Transverse colon (tissue), 4 donors: ENCODE measurements around the gene SNRNP27. TPM values are rescaled to one million over a fixed set of nuclear protein-coding genes. Genes with fewer than 3 reads are reported as not detected.

ENCODE experiments used
- DNase-seq: peaks from one replicate; pipeline ENCODE4 v3.0.0-alpha.2; 2019
- H3K27ac ChIP-seq, 4 donors: fragments of 200-600 bp; sonication (generic); 2 replicates each; pipeline ENCODE4 v1.5.1; 2016 to 2018; ENCODE audit warnings: inconsistent platforms in 4 of 4
- H3K27me3 ChIP-seq: fragments of 200-600 bp; sonication (generic); 2 replicates; pipeline ENCODE4 v1.5.1; 2017; ENCODE audit warnings: inconsistent platforms
- H3K36me3 ChIP-seq, 4 donors: fragments of 200-600 bp; sonication (generic); 2 replicates each; pipeline ENCODE4 v1.5.1; 2017 to 2019; ENCODE audit warnings: inconsistent platforms in 4 of 4
- H3K4me1 ChIP-seq, 4 donors: fragments of 200-600 bp; sonication (generic); 2 replicates each; pipeline ENCODE4 v1.5.1; 2017 to 2020; ENCODE audit warnings: inconsistent platforms in 4 of 4
- H3K4me3 ChIP-seq, 4 donors: fragments of 200-600 bp; sonication (generic); 1 replicate in 1 of 4; 2 replicates in 3 of 4; pipeline versions ENCODE4 v1.5.1 to v1.6.1; 2017 to 2019; ENCODE audit warnings: inconsistent platforms in 4 of 4
- H3K9me3 ChIP-seq, 2 donors: fragments of 200-600 bp; sonication (generic); 2 replicates each; pipeline ENCODE4 v1.5.1; 2017 to 2019; ENCODE audit warnings: inconsistent platforms in 2 of 2
- EP300 ChIP-seq: sonication (generic); formaldehyde crosslinking; IDR thresholded peaks from one replicate; pipeline ENCODE4 v1.6.1; 2017; ENCODE audit warnings: antibody characterized with exemption, low read depth
- POLR2A ChIP-seq: fragments of 450-650 bp; IDR thresholded peaks from one replicate; pipeline ENCODE4 v1.6.1; 2016; ENCODE audit warnings: antibody characterized with exemption, mild to moderate bottlenecking, moderate library complexity
- POLR2AphosphoS5 ChIP-seq, 3 donors: sonication (generic); formaldehyde crosslinking; IDR thresholded peaks; one replicate each; pipeline ENCODE4 v1.6.1; 2016; ENCODE audit warnings: antibody characterized with exemption in 3 of 3
- WGBS, 2 donors: methylation state at CpG; one replicate each; pipeline ENCODE4 v1.1.5; 2018; ENCODE audit warnings: low coverage in 1 of 2; 5-methylcytosine and 5-hydroxymethylcytosine counted together
- in situ Hi-C, 4 donors: fragments of 200-750 bp; cut with MboI; loops; one replicate each; pipeline versions ENCODE4 v1.15.0 to v1.15.1; 2017; ENCODE audit warnings: low sequenced_read_pairs in 3 of 4, low pct_ligation_motif_present in 1 of 4, low pct_unique_long_range_greater_than_20kb in 1 of 4
- intact Hi-C: fragments of 100-400 bp; cut with DNase I; formaldehyde crosslinking; loops from one replicate; pipeline ENCODE4 v1.15.1; 2023; ENCODE audit warnings: low total_unique reads
- total RNA-seq, 4 donors: library from RNA; depleted of rRNA; stranded (reverse); fragments of >200 nt; gene quantifications; one replicate each; pipeline ENCODE4 v1.1.0, GENCODE V29; 2016
- TF ChIP-seq, protein P1 (sequence below), 5 experiments: fragments of 200-600 bp in 3 of 5; fragments of 450-650 bp in 2 of 5; sonication (generic) in 3 of 5; IDR thresholded peaks; 1 replicate in 2 of 5; 2 replicates in 3 of 5; pipeline ENCODE4 v1.5.1; 2016 to 2017; ENCODE audit warnings: antibody characterized with exemption in 5 of 5, inconsistent platforms in 3 of 5, mild to moderate bottlenecking in 2 of 5, moderate library complexity in 1 of 5

Gene SNRNP27, protein sequence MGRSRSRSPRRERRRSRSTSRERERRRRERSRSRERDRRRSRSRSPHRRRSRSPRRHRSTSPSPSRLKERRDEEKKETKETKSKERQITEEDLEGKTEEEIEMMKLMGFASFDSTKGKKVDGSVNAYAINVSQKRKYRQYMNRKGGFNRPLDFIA
- total RNA-seq, result 10 to 100 TPM in 3 of 4 donors, 1 to 10 TPM in 1; 2.4 to 75.4 (median 63.6) TPM

GRCh38 chr2:69893684-69894551 is at the start of gene SNRNP27:
SNRNP27 (plus strand) TSS chr2:69893956; CDS start chr2:69893985, 29 bp downstream.
- TF ChIP-seq EP300 (no peak), POLR2A (peak; percentile 57), POLR2AphosphoS5 (IDR thresholded peaks at IDR 0.05) (peak; percentile 27 to 72 (median 62))
- TF ChIP-seq, protein P1, sequence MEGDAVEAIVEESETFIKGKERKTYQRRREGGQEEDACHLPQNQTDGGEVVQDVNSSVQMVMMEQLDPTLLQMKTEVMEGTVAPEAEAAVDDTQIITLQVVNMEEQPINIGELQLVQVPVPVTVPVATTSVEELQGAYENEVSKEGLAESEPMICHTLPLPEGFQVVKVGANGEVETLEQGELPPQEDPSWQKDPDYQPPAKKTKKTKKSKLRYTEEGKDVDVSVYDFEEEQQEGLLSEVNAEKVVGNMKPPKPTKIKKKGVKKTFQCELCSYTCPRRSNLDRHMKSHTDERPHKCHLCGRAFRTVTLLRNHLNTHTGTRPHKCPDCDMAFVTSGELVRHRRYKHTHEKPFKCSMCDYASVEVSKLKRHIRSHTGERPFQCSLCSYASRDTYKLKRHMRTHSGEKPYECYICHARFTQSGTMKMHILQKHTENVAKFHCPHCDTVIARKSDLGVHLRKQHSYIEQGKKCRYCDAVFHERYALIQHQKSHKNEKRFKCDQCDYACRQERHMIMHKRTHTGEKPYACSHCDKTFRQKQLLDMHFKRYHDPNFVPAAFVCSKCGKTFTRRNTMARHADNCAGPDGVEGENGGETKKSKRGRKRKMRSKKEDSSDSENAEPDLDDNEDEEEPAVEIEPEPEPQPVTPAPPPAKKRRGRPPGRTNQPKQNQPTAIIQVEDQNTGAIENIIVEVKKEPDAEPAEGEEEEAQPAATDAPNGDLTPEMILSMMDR (IDR thresholded peaks at IDR 0.05), result peak in 1 of 5 experiments; percentile 9
- Histone ChIP-seq H3K27ac (peak within 1 kb of the TSS; percentile 76 to 91 (median 84)), H3K27me3 (no peaks in the 10 kb centered on the region), H3K9me3 (no peaks in the 10 kb centered on the region), H3K4me1 (peaks cover 12 to 26% (median 15%) of the 10 kb centered on the region in 4 donors), H3K4me3 (peak within 1 kb of the TSS; percentile 55 to 93 (median 58)), H3K36me3 (peaks cover 0 to 31% (median 14%) of the 10 kb centered on the region in 4 donors)
- WGBS, 2 donors, result 0 to 1% methylated on average over 20 to 32 of the region's 32 CpGs
- intact Hi-C loops, result no loop called here
- in situ Hi-C loops, result no loop called here
- DNase-seq, result peak; percentile 84

- Histone ChIP-seq H3K4me1 (no peaks in the 10 kb centered on the region), H3K36me3 (peaks cover 0 to 29% (median 5%) of the 10 kb centered on the region in 4 donors), H3K27me3 (no peaks in the 10 kb centered on the region), H3K4me3 (no peak overlapping the region), H3K27ac (no peak overlapping the region), H3K9me3 (no peaks in the 10 kb centered on the region)
- DNase-seq, result no peak
- in situ Hi-C loops (no loop called here), intact Hi-C loops (no loop called here)
- no peak for TF ChIP-seq POLR2A
- TF ChIP-seq EP300, result no peak
- TF ChIP-seq, protein P1 (IDR thresholded peaks at IDR 0.05), result no peak
- TF ChIP-seq POLR2AphosphoS5 (IDR thresholded peaks at IDR 0.05), result no peak
These were observed 49.8 kb upstream of the SNRNP27 start for GRCh38 chr2:69843993-69844392.

- intact Hi-C loops, result no loop called here
- Histone ChIP-seq H3K27me3 (no peaks in the 10 kb centered on the region), H3K4me3 (no peak overlapping the region), H3K36me3 (peaks cover 0 to 34% (median 5%) of the 10 kb centered on the region in 4 donors), H3K4me1 (no peaks in the 10 kb centered on the region), H3K9me3 (no peaks in the 10 kb centered on the region), H3K27ac (no peak overlapping the region)
- in situ Hi-C loops, result no loop called here
- no peak for TF ChIP-seq EP300
- TF ChIP-seq, protein P1 (IDR thresholded peaks at IDR 0.05), result no peak
- TF ChIP-seq POLR2AphosphoS5 (IDR thresholded peaks at IDR 0.05), result no peak
- TF ChIP-seq POLR2A, result no peak
- WGBS, 2 donors, result 90 to 97% methylated on average over 1 to 3 of the region's 3 CpGs
- no peak for DNase-seq
These were observed 49.2 kb upstream of the SNRNP27 start for GRCh38 chr2:69844560-69844959.
